ENCODE data around the gene GABARAP. TPM values are rescaled to one million over a fixed set of nuclear protein-coding genes. Genes with fewer than 3 reads are reported as not detected.

GABARAP gene
- total RNA-seq (100 to 1,000 TPM; 214 to 427 (median 286) TPM), polyA plus RNA-seq (100 to 1,000 TPM; 656 to 950 TPM), total RNA-seq (9.3 reads per million, percentile 34 among the genes with 10 or more reads in this experiment)

DNA sequence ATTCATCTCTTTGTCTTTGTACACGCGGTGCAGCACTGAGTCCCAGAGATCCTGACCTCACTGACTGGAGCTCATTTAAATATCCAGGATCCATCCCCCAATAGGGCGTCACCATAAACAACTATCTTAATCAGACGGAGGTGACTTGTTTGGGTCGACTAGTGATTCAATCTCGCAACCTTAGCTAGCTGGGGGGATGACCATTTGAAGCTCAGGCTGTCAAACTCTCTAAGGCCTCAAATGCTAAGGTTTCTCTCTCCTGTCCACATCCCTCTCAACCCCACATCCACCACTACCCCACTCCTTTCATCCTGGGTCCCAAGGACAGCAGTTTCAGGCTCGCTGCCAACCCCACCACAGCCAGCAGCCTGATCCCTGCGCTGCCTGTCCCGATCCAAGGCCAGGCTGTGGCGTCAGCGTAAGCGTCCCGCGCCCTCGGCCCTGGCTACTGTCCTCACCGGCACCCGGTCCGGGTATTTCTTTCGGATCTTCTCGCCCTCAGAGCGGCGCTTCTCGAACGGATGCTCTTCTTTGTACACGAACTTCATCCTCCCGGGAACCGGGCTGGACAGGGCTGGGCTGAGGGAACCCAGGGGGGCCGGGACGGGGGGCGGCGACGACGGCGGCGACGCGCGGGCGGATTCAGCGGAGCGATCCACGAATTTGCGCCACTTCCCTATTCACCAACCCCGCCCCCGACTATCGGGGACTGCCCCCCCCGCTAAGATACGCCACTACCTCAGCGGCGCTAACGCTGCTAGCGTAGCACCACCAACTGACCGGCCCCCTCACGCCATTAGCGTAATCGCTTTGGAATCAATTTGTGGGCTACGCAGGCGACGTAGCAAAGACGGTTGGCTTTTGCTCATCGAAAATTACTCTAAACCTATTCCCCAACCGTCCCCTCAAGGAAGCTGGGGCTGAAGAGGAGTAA lies at the start of gene GABARAP:
TSS of gene GABARAP (minus strand) at position 667 of the 934 bp plus-strand sequence. CDS start at position 548, 119 bp downstream.
- CTCF ChIA-PET = interaction anchor here (0.7 to 1.8 kb wide), 5 partner anchors 10 to 273 kb away, joined by 3 to 6 read pairs (median 4); partner anchors contain the start of genes ACADVL, CTDNEP1, DLG4 and ELP5

DNA sequence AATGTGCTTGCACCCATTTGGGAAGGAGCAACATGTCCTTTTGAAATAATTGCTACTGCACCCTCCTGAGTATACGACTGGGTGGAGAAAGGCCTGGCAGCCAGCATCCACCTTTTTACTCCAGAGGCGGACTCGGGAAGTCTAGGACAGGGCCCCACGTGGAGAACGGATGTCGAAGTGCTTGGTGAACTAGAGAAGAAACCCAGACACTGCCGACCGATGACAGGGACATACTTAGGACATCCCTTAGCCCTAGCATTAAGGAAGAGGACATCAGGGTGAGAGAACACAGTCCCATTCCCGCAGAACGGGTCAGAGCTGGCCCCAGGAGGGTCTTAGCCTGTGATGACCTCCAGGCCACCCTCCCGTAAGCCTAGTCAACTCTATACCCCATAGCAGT lies 48.4 kb upstream of the GABARAP start:
- Mint-ChIP-seq H3K27ac (no peak overlapping the region), H3K4me3 (no peak overlapping the region), H3K9me3 (no peaks in the 10 kb centered on the region), H3K36me3 (no peaks in the 10 kb centered on the region), H3K4me1 (peaks cover 6 to 20% (median 14%) of the 10 kb centered on the region in 7 donors), H3K27me3 (peaks cover 4 to 55% (median 23%) of the 10 kb centered on the region in 5 donors)
- intact Hi-C loops (cut with micrococcal nuclease) = no loop called here
- peaks cover 3 to 17% of the 10 kb centered on the region in 2 donors for H3K4me1 ChIP-seq (ENCODE audit: control insufficient read depth in 2 of 2, insufficient read depth in 2 of 2, low read length in 2 of 2)
- no peaks in the 10 kb centered on the region for H3K36me3 ChIP-seq (ENCODE audit: control insufficient read depth in 2 of 3, insufficient read depth in 3 of 3, low read length in 3 of 3)
- H3K27me3 ChIP-seq (ENCODE audit: control insufficient read depth in 2 of 2, insufficient read depth in 2 of 2, low read length in 2 of 2) = no peaks in the 10 kb centered on the region
- H3K4me3 ChIP-seq (ENCODE audit: low read length) = no peak overlapping the region
- ATAC-seq = no peak
- H3K27ac ChIP-seq (ENCODE audit: low read depth, low read length) = no peak overlapping the region
- POLR2A ChIA-PET = interaction anchor here (0.7 to 2.6 kb wide), 3 partner anchors 8 to 20 kb away, joined by 3 to 12 read pairs (median 4); partner anchors contain the start of gene SLC2A4
- no peak for DNase-seq
- H3K9me3 ChIP-seq (ENCODE audit: control insufficient read depth in 2 of 3, low read length in 3 of 3) = no peaks in the 10 kb centered on the region
- CTCF ChIA-PET = interaction anchor here (0.7 kb wide), 1 partner anchor 608 kb away, joined by 4 read pairs; no protein-coding TSS in a partner anchor

More for the DNA sequence above, at the start of gene GABARAP:
- no peaks in the 10 kb centered on the region for H3K27me3 ChIP-seq (ENCODE audit: control insufficient read depth in 2 of 2, insufficient read depth in 2 of 2, low read length in 2 of 2)
- H3K27ac ChIP-seq (ENCODE audit: low read depth, low read length) = peak within 1 kb of the TSS; percentile 92
- Mint-ChIP-seq H3K4me3 (peak within 1 kb of the TSS; percentile 88 to 98 (median 96)), H3K27ac (peak within 1 kb of the TSS; percentile 96 to 100 (median 98)), H3K4me1 (peaks cover 27 to 51% (median 40%) of the 10 kb centered on the region in 7 donors), H3K9me3 (peaks cover 0 to 9% (median 0%) of the 10 kb centered on the region in 11 donors), H3K36me3 (peaks cover 7 to 31% (median 20%) of the 10 kb centered on the region in 5 donors), H3K27me3 (peaks cover 0 to 5% (median 0%) of the 10 kb centered on the region in 5 donors)
- no peaks in the 10 kb centered on the region for H3K9me3 ChIP-seq (ENCODE audit: control insufficient read depth in 2 of 3, low read length in 3 of 3)
- peaks cover 22 to 33% of the 10 kb centered on the region in 2 donors for H3K4me1 ChIP-seq (ENCODE audit: control insufficient read depth in 2 of 2, insufficient read depth in 2 of 2, low read length in 2 of 2)
- intact Hi-C loops (cut with micrococcal nuclease) = loop anchor here (2.0 to 5.0 kb wide), 3 partner anchors 207 to 590 kb away; partner anchors contain the start of genes C17orf100 (in 1 of the 2) and MED31 (in 1 of the 2)
- H3K36me3 ChIP-seq (ENCODE audit: control insufficient read depth in 2 of 3, insufficient read depth in 3 of 3, low read length in 3 of 3) = peaks cover 13 to 44% (median 21%) of the 10 kb centered on the region in 3 experiments
- ATAC-seq = peak; percentile 65
- H3K4me3 ChIP-seq (ENCODE audit: low read length) = peak within 1 kb of the TSS; percentile 100
- DNase-seq = peak; percentile 81 to 92 (median 89)
- POLR2A ChIA-PET = interaction anchor here (0.6 to 14.4 kb wide), 21 partner anchors 8 to 1773 kb away, joined by 3 to 265 read pairs (median 4); partner anchors contain the start of genes ACADVL, ACAP1, CTDNEP1 and DHX33

DNA sequence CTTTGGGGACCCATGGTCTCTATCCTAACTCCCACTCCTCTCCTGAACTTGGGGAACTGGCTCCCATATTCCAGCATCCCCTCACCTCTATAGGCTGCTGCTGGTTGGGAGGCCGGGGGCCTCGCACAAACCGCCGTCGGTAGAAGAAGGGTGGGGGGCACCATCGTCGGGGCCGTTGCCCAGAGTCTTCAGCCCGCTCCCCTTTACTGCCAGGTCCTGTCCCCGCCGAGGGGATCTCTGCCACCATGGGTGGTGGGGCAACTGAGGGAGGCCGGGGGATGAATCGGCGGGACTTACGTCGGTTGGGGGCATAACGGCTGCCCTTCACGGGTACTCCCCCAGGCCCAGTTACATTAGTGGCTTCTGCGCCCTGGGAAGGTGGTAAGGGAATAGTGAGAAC lies 47.9 kb upstream of the GABARAP start:
- Mint-ChIP-seq H3K4me1 (peaks cover 3 to 16% (median 9%) of the 10 kb centered on the region in 7 donors), H3K4me3 (no peak overlapping the region), H3K36me3 (no peaks in the 10 kb centered on the region), H3K9me3 (no peaks in the 10 kb centered on the region), H3K27me3 (peaks cover 3 to 50% (median 18%) of the 10 kb centered on the region in 5 donors), H3K27ac (no peak overlapping the region)
- no peaks in the 10 kb centered on the region for H3K9me3 ChIP-seq (ENCODE audit: control insufficient read depth in 2 of 3, low read length in 3 of 3)
- POLR2A ChIA-PET = interaction anchor here (0.7 kb wide), 1 partner anchor 9 kb away, joined by 3 read pairs; no protein-coding TSS in a partner anchor
- no peak overlapping the region for H3K27ac ChIP-seq (ENCODE audit: low read depth, low read length)
- no peaks in the 10 kb centered on the region for H3K27me3 ChIP-seq (ENCODE audit: control insufficient read depth in 2 of 2, insufficient read depth in 2 of 2, low read length in 2 of 2)
- no peak overlapping the region for H3K4me3 ChIP-seq (ENCODE audit: low read length)
- no peak for ATAC-seq
- no peak for DNase-seq
- H3K4me1 ChIP-seq (ENCODE audit: control insufficient read depth in 2 of 2, insufficient read depth in 2 of 2, low read length in 2 of 2) = peaks cover 0 to 12% of the 10 kb centered on the region in 2 donors
- intact Hi-C loops (cut with micrococcal nuclease) = no loop called here
- no peaks in the 10 kb centered on the region for H3K36me3 ChIP-seq (ENCODE audit: control insufficient read depth in 2 of 3, insufficient read depth in 3 of 3, low read length in 3 of 3)
- CTCF ChIA-PET = interaction anchor here (1.0 kb wide), 1 partner anchor 223 kb away, joined by 3 read pairs; no protein-coding TSS in a partner anchor

DNA sequence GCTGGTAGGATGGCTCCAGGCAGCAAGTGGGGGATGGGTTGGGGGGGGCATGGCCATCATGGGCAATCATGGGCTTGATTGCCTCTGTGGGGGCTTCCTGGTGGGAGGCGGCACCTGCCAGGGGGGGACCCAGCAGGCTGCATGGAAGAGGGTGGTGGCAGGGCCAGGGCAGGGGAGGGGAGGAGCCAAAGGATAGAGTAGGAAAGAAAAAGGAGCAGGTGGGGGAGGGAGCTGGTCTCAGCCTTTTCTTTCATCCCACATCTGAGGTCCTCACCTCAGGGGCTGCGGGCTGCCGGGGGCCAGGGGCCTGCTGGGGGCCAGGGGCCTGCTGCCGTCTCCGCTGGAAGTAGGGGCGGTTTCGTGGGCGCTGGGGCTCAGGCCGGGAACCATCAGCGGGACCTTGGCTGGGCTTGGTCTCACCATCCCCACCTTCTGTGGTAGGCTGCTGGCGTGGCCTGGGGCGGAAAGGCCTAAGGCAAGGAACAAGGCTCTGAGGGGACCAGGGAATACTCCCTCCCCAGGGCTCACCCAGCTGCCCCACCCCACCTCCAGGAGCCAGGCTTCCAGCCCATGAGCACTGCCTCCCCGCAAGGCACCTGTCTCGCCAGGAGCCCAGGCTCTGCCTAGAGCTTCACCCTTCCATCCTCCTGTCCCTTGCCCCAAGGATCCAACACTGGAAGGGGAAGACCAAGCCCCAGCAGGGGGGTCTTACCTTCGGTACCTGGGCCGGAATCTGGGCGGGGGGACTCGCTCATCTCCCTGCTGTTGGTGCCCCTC lies 47.2 kb upstream of the GABARAP start:
- Histone ChIP-seq H3K4me3 (ENCODE audit: low read length) (no peak overlapping the region), H3K4me1 (ENCODE audit: control insufficient read depth in 2 of 2, insufficient read depth in 2 of 2, low read length in 2 of 2) (peaks cover 0 to 9% of the 10 kb centered on the region in 2 donors), H3K9me3 (ENCODE audit: control insufficient read depth in 2 of 3, low read length in 3 of 3) (no peaks in the 10 kb centered on the region), H3K27me3 (ENCODE audit: control insufficient read depth in 2 of 2, insufficient read depth in 2 of 2, low read length in 2 of 2) (no peaks in the 10 kb centered on the region), H3K27ac (ENCODE audit: low read depth, low read length) (no peak overlapping the region), H3K36me3 (ENCODE audit: control insufficient read depth in 2 of 3, insufficient read depth in 3 of 3, low read length in 3 of 3) (no peaks in the 10 kb centered on the region)
- ATAC-seq (no peak), DNase-seq (no peak)
- Mint-ChIP-seq H3K36me3 (no peaks in the 10 kb centered on the region), H3K9me3 (no peaks in the 10 kb centered on the region), H3K27ac (no peak overlapping the region), H3K4me1 (peaks cover 0 to 11% (median 5%) of the 10 kb centered on the region in 7 donors), H3K4me3 (peak overlapping the region in 1 of 10 donors; percentile 45), H3K27me3 (peaks cover 0 to 46% (median 15%) of the 10 kb centered on the region in 5 donors)
- CTCF ChIA-PET = interaction anchor here (1.0 kb wide), 1 partner anchor 224 kb away, joined by 3 read pairs; no protein-coding TSS in a partner anchor
- intact Hi-C loops (cut with micrococcal nuclease) = no loop called here
- POLR2A ChIA-PET = interaction anchor here (0.7 to 1.0 kb wide), 2 partner anchors 41 to 884 kb away, joined by 3 to 4 read pairs; no protein-coding TSS in a partner anchor

DNA sequence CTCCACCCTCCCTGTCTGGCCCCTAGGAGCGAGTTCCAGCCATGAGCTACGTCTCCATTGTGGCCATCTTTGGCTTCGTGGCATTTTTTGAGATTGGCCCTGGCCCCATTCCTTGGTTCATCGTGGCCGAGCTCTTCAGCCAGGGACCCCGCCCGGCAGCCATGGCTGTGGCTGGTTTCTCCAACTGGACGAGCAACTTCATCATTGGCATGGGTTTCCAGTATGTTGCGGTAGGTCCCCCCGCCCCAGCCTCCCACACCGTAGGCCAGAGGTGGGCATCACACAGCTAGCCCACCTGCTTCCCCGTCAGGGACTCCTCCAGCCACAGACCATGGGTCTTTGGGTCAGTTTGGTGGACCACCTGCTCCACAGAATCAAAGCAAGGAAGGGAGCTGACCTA lies 43.4 kb upstream of the GABARAP start:
- no peaks in the 10 kb centered on the region for H3K9me3 ChIP-seq (ENCODE audit: control insufficient read depth in 2 of 3, low read length in 3 of 3)
- H3K27me3 ChIP-seq (ENCODE audit: control insufficient read depth in 2 of 2, insufficient read depth in 2 of 2, low read length in 2 of 2) = no peaks in the 10 kb centered on the region
- DNase-seq = no peak
- ChIA-PET POLR2A (interaction anchor here (0.5 to 1.2 kb wide), 4 partner anchors 10 to 1162 kb away, joined by 3 read pairs; no protein-coding TSS in a partner anchor), CTCF (interaction anchor here (0.9 to 2.2 kb wide), 2 partner anchors 11 to 66 kb away, joined by 3 to 10 read pairs; no protein-coding TSS in a partner anchor)
- H3K4me3 ChIP-seq (ENCODE audit: low read length) = no peak overlapping the region
- Mint-ChIP-seq H3K9me3 (no peaks in the 10 kb centered on the region), H3K27ac (no peak overlapping the region), H3K4me1 (peaks cover 8 to 24% (median 13%) of the 10 kb centered on the region in 7 donors), H3K4me3 (no peak overlapping the region), H3K27me3 (peaks cover 13 to 52% (median 22%) of the 10 kb centered on the region in 5 donors), H3K36me3 (no peaks in the 10 kb centered on the region)
- ATAC-seq = no peak
- H3K36me3 ChIP-seq (ENCODE audit: control insufficient read depth in 2 of 3, insufficient read depth in 3 of 3, low read length in 3 of 3) = no peaks in the 10 kb centered on the region
- intact Hi-C loops (cut with micrococcal nuclease) = no loop called here
- H3K27ac ChIP-seq (ENCODE audit: low read depth, low read length) = no peak overlapping the region
- peaks cover 10 to 23% of the 10 kb centered on the region in 2 donors for H3K4me1 ChIP-seq (ENCODE audit: control insufficient read depth in 2 of 2, insufficient read depth in 2 of 2, low read length in 2 of 2)

All from naive thymus-derived CD4-positive, alpha-beta T cell (primary cell).